IPS DF 6.9 (cell line): ENCODE data around the gene ADORA2A.

Experiments
- DNase-seq: peaks from one replicate; pipeline ENCODE4 v3.0.0-alpha.2; 2013; ENCODE audit warnings: low read depth, low spot score
- H3K27ac ChIP-seq: one replicate; pipeline ENCODE4 v1.5.1; 2013; ENCODE audit warnings: low read length, control low read depth
- H3K27me3 ChIP-seq: 2 replicates; pipeline ENCODE4 v1.6.1; 2013; ENCODE audit warnings: mild to moderate bottlenecking, low read length; ENCODE audit not compliant: control insufficient read depth, insufficient read depth
- H3K36me3 ChIP-seq: 2 replicates; pipeline ENCODE4 v1.6.1; 2013; ENCODE audit warnings: low read length; ENCODE audit not compliant: control insufficient read depth, insufficient read depth
- H3K4me1 ChIP-seq: 2 replicates; pipeline ENCODE4 v1.6.1; 2013; ENCODE audit warnings: low read length; ENCODE audit not compliant: control insufficient read depth, insufficient read depth
- H3K4me3 ChIP-seq: 2 replicates; pipeline ENCODE4 v1.5.1; 2013; ENCODE audit warnings: mild to moderate bottlenecking, low read length
- H3K9me3 ChIP-seq: 2 replicates; pipeline ENCODE4 v1.6.1; 2013; ENCODE audit warnings: low read length, inconsistent platforms; ENCODE audit not compliant: control insufficient read depth, insufficient read depth
- WGBS: extraction: QIAGEN DNeasy Blood & Tissue Kit; methylation state at CpG from one replicate; pipeline ENCODE4 v1.1.7; 2013; ENCODE audit warnings: mixed read lengths, missing lambda C conversion rate; ENCODE audit not compliant: insufficient read length, insufficient coverage; 5-methylcytosine and 5-hydroxymethylcytosine counted together

ADORA2A gene

GRCh38 chr22:24440718-24441405, 13.5 kb downstream of the ADORA2A start:
- no peaks in the 10 kb centered on the region for H3K9me3 ChIP-seq
- no peaks in the 10 kb centered on the region for H3K36me3 ChIP-seq
- H3K27me3 ChIP-seq, result no peaks in the 10 kb centered on the region
- DNase-seq, result no peak
- H3K4me3 ChIP-seq, result no peak overlapping the region
- H3K4me1 ChIP-seq, result peaks cover 2% of the 10 kb centered on the region; the same call in 1 of the 2 replicates
- no peak overlapping the region for H3K27ac ChIP-seq
- no CpG with 5 or more reads among the region's 30 CpGs for WGBS

GRCh38 chr22:24441406-24442351, 14.3 kb downstream of the ADORA2A start:
- no peaks in the 10 kb centered on the region for H3K9me3 ChIP-seq
- WGBS, result no CpG with 5 or more reads among the region's 8 CpGs
- peaks cover 2% of the 10 kb centered on the region; the same call in 1 of the 2 replicates for H3K4me1 ChIP-seq
- H3K27ac ChIP-seq, result no peak overlapping the region
- H3K4me3 ChIP-seq, result no peak overlapping the region
- no peaks in the 10 kb centered on the region for H3K36me3 ChIP-seq
- no peak for DNase-seq
- H3K27me3 ChIP-seq, result no peaks in the 10 kb centered on the region

DNA sequence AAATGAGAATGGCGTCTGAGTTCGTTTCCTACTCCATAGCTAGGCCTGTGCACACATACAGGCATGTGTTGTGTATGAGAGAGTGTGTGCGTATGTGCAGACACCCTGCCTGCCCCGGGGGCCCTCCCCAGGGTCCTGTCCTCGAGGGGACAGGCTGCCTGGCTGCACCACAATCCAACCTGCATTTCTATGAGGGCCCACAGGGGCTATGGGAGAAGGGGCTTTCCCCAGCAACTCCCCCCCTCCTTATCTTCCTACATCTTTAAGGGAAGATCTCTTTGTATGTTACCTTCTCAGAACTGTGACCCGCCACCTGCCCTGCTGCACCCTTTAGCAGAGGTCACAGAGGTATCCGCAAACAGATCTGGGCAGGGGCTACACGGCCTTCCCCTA, 14.9 kb downstream of the ADORA2A start:
- no peak for DNase-seq
- peaks cover 2% of the 10 kb centered on the region; the same call in 1 of the 2 replicates for H3K4me1 ChIP-seq
- no CpG with 5 or more reads among the region's 8 CpGs for WGBS

GRCh38 chr22:24443668-24444067, 16.3 kb downstream of the ADORA2A start:
- Histone ChIP-seq H3K9me3 (no peaks in the 10 kb centered on the region), H3K27me3 (no peaks in the 10 kb centered on the region), H3K36me3 (no peaks in the 10 kb centered on the region), H3K4me3 (no peak overlapping the region), H3K4me1 (peaks cover 2% of the 10 kb centered on the region; the same call in 1 of the 2 replicates), H3K27ac (no peak overlapping the region)
- no peak for DNase-seq

More for the DNA sequence above, 14.9 kb downstream of the ADORA2A start:
- Histone ChIP-seq H3K4me3 (no peak overlapping the region), H3K27me3 (no peaks in the 10 kb centered on the region), H3K36me3 (no peaks in the 10 kb centered on the region), H3K9me3 (no peaks in the 10 kb centered on the region), H3K27ac (no peak overlapping the region)

GRCh38 chr22:24444251-24444650, 16.9 kb downstream of the ADORA2A start:
- no CpG with 5 or more reads among the region's 3 CpGs for WGBS
- Histone ChIP-seq H3K4me3 (no peak overlapping the region), H3K27me3 (no peaks in the 10 kb centered on the region), H3K36me3 (no peaks in the 10 kb centered on the region), H3K9me3 (no peaks in the 10 kb centered on the region), H3K4me1 (peaks cover 2% of the 10 kb centered on the region; the same call in 1 of the 2 replicates), H3K27ac (no peak overlapping the region)
- no peak for DNase-seq

- H3K27ac ChIP-seq, result no peak overlapping the region
Measured at GRCh38 chr22:24444729-24445466, 17.5 kb downstream of the ADORA2A start.

GRCh38 chr22:24445481-24446259, 18.3 kb downstream of the ADORA2A start:
- H3K27ac ChIP-seq, result no peak overlapping the region
- DNase-seq, result no peak

More at GRCh38 chr22:24444729-24445466, 17.5 kb downstream of the ADORA2A start:
- no peaks in the 10 kb centered on the region for H3K36me3 ChIP-seq
- no peak for DNase-seq
- H3K27me3 ChIP-seq, result no peaks in the 10 kb centered on the region
- peaks cover 2% of the 10 kb centered on the region; the same call in 1 of the 2 replicates for H3K4me1 ChIP-seq
- no peaks in the 10 kb centered on the region for H3K9me3 ChIP-seq
- no peak overlapping the region for H3K4me3 ChIP-seq
- no CpG with 5 or more reads among the region's 12 CpGs for WGBS

DNA sequence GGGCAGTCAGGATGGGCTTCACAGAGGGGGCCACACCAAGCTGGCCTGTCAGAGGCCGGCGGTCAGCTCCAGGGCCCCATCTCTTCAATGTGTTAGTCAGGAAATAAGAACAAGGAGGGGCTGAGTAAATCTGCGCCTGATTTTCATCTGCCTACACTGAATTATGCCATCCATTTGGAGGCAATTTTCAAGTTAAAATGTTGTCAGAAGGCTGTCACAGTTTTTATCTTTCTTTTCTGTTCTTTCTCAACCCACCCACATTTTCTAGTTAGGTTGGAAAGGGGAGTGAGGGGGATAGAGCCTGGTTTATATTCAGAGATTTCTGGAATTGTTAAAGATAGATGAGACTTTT, 18.8 kb downstream of the ADORA2A start:
- WGBS, result no CpG with 5 or more reads among the region's 3 CpGs
- DNase-seq, result no peak
- H3K27me3 ChIP-seq, result no peaks in the 10 kb centered on the region
- no peaks in the 10 kb centered on the region for H3K36me3 ChIP-seq
- H3K27ac ChIP-seq, result no peak overlapping the region
- no peak overlapping the region for H3K4me3 ChIP-seq
- H3K9me3 ChIP-seq, result no peaks in the 10 kb centered on the region
- H3K4me1 ChIP-seq, result peaks cover 2% of the 10 kb centered on the region; the same call in 1 of the 2 replicates

More at GRCh38 chr22:24445481-24446259, 18.3 kb downstream of the ADORA2A start:
- Histone ChIP-seq H3K4me3 (no peak overlapping the region), H3K36me3 (no peaks in the 10 kb centered on the region), H3K27me3 (no peaks in the 10 kb centered on the region), H3K9me3 (no peaks in the 10 kb centered on the region), H3K4me1 (peaks cover 2% of the 10 kb centered on the region; the same call in 1 of the 2 replicates)
- no CpG with 5 or more reads among the region's 11 CpGs for WGBS

DNA sequence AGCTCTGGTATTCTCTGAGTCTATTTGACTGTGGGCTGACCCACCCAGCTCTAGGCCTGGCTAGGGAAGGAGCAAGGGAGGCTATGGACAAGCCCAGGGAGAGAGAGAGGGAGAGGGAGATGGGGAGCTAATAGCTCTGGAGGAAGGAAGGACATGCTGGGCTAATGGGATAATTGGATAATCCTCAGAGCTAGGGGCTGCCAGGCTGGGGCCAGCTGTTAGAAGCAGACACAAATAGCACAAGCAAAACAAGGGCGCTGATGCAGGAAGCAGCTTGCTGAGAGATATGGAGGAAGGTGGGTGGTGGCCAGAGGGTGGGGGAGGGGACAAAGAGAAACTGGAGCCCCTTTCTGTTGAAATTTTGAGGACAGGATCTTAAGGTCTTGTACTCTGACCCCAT, 23.2 kb downstream of the ADORA2A start:
- DNase-seq, result no peak
- no peaks in the 10 kb centered on the region for H3K36me3 ChIP-seq

More for the DNA sequence above, 23.2 kb downstream of the ADORA2A start:
- no peak overlapping the region for H3K4me3 ChIP-seq
- no peaks in the 10 kb centered on the region for H3K4me1 ChIP-seq
- no peaks in the 10 kb centered on the region for H3K9me3 ChIP-seq
- no peak overlapping the region for H3K27ac ChIP-seq
- no peaks in the 10 kb centered on the region for H3K27me3 ChIP-seq
- no CpG with 5 or more reads among the region's 1 CpG for WGBS
